ENCODE results near the gene PCLO. TPM values are rescaled to one million over a fixed set of nuclear protein-coding genes. Genes with fewer than 3 reads are reported as not detected.

The PCLO gene
- total RNA-seq, 1 experiment from 2014 or later, result 3.0 TPM

DNA sequence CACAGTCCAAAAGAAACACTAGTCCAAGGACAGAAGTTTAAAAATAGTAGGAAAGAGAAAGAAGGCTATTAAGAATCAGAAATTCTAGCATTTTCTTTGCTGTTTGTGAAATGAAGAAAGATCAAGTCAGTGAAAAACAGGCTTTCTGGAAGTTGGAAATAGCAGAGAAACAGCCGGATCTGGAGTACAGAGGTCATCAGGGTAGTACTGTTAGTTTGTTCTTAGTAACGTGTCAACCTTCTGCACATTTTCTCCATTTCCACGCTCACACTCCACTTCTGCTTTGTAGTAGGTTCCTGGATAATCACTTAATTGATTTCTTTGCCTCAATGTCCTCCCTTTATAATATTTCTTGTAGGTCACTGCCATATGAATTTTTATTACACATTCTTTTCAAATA is 322.6 kb downstream of the PCLO start (continued):
- TF ChIP-seq, protein P1, sequence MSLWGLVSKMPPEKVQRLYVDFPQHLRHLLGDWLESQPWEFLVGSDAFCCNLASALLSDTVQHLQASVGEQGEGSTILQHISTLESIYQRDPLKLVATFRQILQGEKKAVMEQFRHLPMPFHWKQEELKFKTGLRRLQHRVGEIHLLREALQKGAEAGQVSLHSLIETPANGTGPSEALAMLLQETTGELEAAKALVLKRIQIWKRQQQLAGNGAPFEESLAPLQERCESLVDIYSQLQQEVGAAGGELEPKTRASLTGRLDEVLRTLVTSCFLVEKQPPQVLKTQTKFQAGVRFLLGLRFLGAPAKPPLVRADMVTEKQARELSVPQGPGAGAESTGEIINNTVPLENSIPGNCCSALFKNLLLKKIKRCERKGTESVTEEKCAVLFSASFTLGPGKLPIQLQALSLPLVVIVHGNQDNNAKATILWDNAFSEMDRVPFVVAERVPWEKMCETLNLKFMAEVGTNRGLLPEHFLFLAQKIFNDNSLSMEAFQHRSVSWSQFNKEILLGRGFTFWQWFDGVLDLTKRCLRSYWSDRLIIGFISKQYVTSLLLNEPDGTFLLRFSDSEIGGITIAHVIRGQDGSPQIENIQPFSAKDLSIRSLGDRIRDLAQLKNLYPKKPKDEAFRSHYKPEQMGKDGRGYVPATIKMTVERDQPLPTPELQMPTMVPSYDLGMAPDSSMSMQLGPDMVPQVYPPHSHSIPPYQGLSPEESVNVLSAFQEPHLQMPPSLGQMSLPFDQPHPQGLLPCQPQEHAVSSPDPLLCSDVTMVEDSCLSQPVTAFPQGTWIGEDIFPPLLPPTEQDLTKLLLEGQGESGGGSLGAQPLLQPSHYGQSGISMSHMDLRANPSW (CRISPR knock-in tag; conservative IDR thresholded peaks at IDR 0.05; ENCODE audit: low read depth), result no peak
- TF ChIP-seq NR3C1 (CRISPR knock-in tag; conservative IDR thresholded peaks at IDR 0.05; ENCODE audit: low read depth) (no peak), NFYB (CRISPR knock-in tag; conservative IDR thresholded peaks at IDR 0.05; ENCODE audit: low read depth) (no peak)
- TF ChIP-seq, protein P2, sequence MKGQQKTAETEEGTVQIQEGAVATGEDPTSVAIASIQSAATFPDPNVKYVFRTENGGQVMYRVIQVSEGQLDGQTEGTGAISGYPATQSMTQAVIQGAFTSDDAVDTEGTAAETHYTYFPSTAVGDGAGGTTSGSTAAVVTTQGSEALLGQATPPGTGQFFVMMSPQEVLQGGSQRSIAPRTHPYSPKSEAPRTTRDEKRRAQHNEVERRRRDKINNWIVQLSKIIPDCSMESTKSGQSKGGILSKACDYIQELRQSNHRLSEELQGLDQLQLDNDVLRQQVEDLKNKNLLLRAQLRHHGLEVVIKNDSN (CRISPR knock-in tag; IDR thresholded peaks at IDR 0.05), result no peak

DNA sequence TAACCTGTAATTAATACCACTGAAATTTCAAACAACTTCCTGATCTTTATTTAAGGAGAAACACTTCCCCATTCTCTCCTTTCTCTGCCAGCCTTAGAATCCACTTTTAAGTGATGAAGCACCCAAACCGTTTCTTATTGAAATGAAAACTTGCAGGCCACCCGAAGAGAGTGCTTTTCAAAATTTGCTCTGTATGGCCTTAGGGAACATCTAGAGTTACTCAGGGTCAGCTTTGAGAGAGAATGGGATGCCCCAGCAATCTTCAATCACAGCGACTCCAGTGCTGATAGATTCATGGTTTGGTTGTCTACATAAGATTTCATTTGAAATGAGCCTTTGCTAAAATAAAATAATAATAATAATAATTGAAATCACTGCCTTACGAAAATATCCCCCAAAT is 323.1 kb downstream of the PCLO start:
- Mint-ChIP-seq H3K9me3 (peaks cover 3% of the 10 kb centered on the region; the same call in 1 of the 2 replicates), H3K36me3 (no peaks in the 10 kb centered on the region), H3K27ac (peak overlapping the region; percentile 7), H3K4me3 (no peak overlapping the region), H3K27me3 (ENCODE audit: low read depth) (no peaks in the 10 kb centered on the region), H3K4me1 (peaks cover 22% of the 10 kb centered on the region)
- CTCF ChIA-PET, result no interaction called here
- no peak for DNase-seq (ENCODE audit: low spot score)
- POLR2A ChIA-PET, result no interaction called here
- peak; percentile 97 for ATAC-seq
- TF ChIP-seq ZNF219 (CRISPR knock-in tag; IDR thresholded peaks at IDR 0.05; ENCODE audit: borderline replicate concordance) (no peak), MXD4 (CRISPR knock-in tag; IDR thresholded peaks at IDR 0.05; ENCODE audit: borderline replicate concordance) (no peak), NR1H2 (CRISPR knock-in tag; IDR thresholded peaks at IDR 0.05) (no peak), NR2C2 (CRISPR knock-in tag; IDR thresholded peaks at IDR 0.05) (no peak), JAZF1 (CRISPR knock-in tag; IDR thresholded peaks at IDR 0.05) (no peak), ESRRA (CRISPR knock-in tag; IDR thresholded peaks at IDR 0.05; ENCODE audit: borderline replicate concordance) (no peak), ZNF416 (CRISPR knock-in tag; IDR thresholded peaks at IDR 0.05) (no peak), KAT7 (CRISPR knock-in tag; IDR thresholded peaks at IDR 0.05; ENCODE audit: borderline replicate concordance) (no peak), ZNF121 (CRISPR knock-in tag; IDR thresholded peaks at IDR 0.05) (no peak), IRF2 (CRISPR knock-in tag; IDR thresholded peaks at IDR 0.05; ENCODE audit: borderline replicate concordance, low read depth) (no peak), TCF7 (CRISPR knock-in tag; IDR thresholded peaks at IDR 0.05; ENCODE audit: low read depth) (no peak), ZBTB21 (CRISPR knock-in tag; IDR thresholded peaks at IDR 0.05; ENCODE audit: borderline replicate concordance) (no peak), RELA (CRISPR knock-in tag; IDR thresholded peaks at IDR 0.05; ENCODE audit: borderline replicate concordance) (no peak)
- TF ChIP-seq, protein P3, sequence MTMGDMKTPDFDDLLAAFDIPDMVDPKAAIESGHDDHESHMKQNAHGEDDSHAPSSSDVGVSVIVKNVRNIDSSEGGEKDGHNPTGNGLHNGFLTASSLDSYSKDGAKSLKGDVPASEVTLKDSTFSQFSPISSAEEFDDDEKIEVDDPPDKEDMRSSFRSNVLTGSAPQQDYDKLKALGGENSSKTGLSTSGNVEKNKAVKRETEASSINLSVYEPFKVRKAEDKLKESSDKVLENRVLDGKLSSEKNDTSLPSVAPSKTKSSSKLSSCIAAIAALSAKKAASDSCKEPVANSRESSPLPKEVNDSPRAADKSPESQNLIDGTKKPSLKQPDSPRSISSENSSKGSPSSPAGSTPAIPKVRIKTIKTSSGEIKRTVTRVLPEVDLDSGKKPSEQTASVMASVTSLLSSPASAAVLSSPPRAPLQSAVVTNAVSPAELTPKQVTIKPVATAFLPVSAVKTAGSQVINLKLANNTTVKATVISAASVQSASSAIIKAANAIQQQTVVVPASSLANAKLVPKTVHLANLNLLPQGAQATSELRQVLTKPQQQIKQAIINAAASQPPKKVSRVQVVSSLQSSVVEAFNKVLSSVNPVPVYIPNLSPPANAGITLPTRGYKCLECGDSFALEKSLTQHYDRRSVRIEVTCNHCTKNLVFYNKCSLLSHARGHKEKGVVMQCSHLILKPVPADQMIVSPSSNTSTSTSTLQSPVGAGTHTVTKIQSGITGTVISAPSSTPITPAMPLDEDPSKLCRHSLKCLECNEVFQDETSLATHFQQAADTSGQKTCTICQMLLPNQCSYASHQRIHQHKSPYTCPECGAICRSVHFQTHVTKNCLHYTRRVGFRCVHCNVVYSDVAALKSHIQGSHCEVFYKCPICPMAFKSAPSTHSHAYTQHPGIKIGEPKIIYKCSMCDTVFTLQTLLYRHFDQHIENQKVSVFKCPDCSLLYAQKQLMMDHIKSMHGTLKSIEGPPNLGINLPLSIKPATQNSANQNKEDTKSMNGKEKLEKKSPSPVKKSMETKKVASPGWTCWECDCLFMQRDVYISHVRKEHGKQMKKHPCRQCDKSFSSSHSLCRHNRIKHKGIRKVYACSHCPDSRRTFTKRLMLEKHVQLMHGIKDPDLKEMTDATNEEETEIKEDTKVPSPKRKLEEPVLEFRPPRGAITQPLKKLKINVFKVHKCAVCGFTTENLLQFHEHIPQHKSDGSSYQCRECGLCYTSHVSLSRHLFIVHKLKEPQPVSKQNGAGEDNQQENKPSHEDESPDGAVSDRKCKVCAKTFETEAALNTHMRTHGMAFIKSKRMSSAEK (CRISPR knock-in tag; IDR thresholded peaks at IDR 0.05; ENCODE audit: borderline replicate concordance), result no peak
- TF ChIP-seq, protein P4, sequence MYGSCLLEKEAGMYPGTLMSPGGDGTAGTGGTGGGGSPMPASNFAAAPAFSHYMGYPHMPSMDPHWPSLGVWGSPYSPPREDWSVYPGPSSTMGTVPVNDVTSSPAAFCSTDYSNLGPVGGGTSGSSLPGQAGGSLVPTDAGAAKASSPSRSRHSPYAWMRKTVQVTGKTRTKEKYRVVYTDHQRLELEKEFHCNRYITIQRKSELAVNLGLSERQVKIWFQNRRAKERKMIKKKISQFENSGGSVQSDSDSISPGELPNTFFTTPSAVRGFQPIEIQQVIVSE (CRISPR knock-in tag; IDR thresholded peaks at IDR 0.05; ENCODE audit: borderline replicate concordance), result no peak
- TF ChIP-seq, protein P5, sequence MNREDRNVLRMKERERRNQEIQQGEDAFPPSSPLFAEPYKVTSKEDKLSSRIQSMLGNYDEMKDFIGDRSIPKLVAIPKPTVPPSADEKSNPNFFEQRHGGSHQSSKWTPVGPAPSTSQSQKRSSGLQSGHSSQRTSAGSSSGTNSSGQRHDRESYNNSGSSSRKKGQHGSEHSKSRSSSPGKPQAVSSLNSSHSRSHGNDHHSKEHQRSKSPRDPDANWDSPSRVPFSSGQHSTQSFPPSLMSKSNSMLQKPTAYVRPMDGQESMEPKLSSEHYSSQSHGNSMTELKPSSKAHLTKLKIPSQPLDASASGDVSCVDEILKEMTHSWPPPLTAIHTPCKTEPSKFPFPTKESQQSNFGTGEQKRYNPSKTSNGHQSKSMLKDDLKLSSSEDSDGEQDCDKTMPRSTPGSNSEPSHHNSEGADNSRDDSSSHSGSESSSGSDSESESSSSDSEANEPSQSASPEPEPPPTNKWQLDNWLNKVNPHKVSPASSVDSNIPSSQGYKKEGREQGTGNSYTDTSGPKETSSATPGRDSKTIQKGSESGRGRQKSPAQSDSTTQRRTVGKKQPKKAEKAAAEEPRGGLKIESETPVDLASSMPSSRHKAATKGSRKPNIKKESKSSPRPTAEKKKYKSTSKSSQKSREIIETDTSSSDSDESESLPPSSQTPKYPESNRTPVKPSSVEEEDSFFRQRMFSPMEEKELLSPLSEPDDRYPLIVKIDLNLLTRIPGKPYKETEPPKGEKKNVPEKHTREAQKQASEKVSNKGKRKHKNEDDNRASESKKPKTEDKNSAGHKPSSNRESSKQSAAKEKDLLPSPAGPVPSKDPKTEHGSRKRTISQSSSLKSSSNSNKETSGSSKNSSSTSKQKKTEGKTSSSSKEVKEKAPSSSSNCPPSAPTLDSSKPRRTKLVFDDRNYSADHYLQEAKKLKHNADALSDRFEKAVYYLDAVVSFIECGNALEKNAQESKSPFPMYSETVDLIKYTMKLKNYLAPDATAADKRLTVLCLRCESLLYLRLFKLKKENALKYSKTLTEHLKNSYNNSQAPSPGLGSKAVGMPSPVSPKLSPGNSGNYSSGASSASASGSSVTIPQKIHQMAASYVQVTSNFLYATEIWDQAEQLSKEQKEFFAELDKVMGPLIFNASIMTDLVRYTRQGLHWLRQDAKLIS (CRISPR knock-in tag; IDR thresholded peaks at IDR 0.05; ENCODE audit: borderline replicate concordance), result no peak
- TF ChIP-seq, protein P6, sequence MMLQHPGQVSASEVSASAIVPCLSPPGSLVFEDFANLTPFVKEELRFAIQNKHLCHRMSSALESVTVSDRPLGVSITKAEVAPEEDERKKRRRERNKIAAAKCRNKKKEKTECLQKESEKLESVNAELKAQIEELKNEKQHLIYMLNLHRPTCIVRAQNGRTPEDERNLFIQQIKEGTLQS (CRISPR knock-in tag; conservative IDR thresholded peaks at IDR 0.05), result no peak

Data from WTC11 (cell line).